Measurements from ENCODE around the gene ZFAND6. TPM values are rescaled to one million over a fixed set of nuclear protein-coding genes. Genes with fewer than 3 reads are reported as not detected.

The ZFAND6 gene
- total RNA-seq, 1 experiment from 2014 or later: 89.7 TPM

DNA sequence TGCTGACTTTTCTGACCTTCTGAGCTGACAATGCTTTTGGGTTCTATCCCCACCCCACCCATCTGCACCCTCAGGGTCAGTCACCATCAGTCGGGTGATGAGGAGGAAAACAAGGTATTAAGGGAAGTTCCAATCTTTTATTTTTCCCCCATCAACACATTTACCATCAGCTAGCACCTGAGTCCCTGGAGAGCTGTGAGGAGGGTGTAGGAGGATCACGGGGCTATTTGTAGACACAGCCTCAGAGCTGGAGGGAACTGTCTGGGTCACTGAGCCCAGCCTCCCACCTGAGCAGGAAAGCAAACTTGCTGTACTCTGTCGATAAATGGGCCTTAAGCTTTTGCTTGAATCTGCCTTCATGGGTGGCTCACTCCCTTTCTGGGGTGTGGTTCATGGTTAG is 24.8 kb upstream of the ZFAND6 start:
- H3K79me1 ChIP-seq (ENCODE audit: insufficient read depth, low read depth, low read length, poor library complexity, severe bottlenecking): no peaks in the 10 kb centered on the region
- no peak overlapping the region for H2AK5ac ChIP-seq (ENCODE audit: insufficient read length, low read length)
- no peak overlapping the region for H3T11ph ChIP-seq (ENCODE audit: low read length)
- no peak overlapping the region for H3K14ac ChIP-seq (ENCODE audit: insufficient read depth, low read length)
- no peaks in the 10 kb centered on the region for H3K9me3 Mint-ChIP-seq
- H2BK20ac ChIP-seq (ENCODE audit: low read depth, low read length, poor library complexity, severe bottlenecking): no peak overlapping the region
- no peaks in the 10 kb centered on the region for H3K23me2 ChIP-seq (ENCODE audit: insufficient read length, low read depth, low read length, poor library complexity, severe bottlenecking)
- H3K4me2 ChIP-seq (ENCODE audit: insufficient read depth, insufficient read length, low read length): no peak overlapping the region
- no peak for DNase-seq
- H3K4me3 Mint-ChIP-seq: no peak overlapping the region
- no peak overlapping the region for H2BK5ac ChIP-seq (ENCODE audit: insufficient read length, low read length)
- H3K9me3 ChIP-seq (ENCODE audit: control insufficient read depth, low read depth, low read length): no peaks in the 10 kb centered on the region
- H3K4ac ChIP-seq (ENCODE audit: low read depth, low read length): no peak overlapping the region
- no peak overlapping the region for H2BK15ac ChIP-seq (ENCODE audit: low read depth, low read length)
- TF ChIP-seq, protein P1, sequence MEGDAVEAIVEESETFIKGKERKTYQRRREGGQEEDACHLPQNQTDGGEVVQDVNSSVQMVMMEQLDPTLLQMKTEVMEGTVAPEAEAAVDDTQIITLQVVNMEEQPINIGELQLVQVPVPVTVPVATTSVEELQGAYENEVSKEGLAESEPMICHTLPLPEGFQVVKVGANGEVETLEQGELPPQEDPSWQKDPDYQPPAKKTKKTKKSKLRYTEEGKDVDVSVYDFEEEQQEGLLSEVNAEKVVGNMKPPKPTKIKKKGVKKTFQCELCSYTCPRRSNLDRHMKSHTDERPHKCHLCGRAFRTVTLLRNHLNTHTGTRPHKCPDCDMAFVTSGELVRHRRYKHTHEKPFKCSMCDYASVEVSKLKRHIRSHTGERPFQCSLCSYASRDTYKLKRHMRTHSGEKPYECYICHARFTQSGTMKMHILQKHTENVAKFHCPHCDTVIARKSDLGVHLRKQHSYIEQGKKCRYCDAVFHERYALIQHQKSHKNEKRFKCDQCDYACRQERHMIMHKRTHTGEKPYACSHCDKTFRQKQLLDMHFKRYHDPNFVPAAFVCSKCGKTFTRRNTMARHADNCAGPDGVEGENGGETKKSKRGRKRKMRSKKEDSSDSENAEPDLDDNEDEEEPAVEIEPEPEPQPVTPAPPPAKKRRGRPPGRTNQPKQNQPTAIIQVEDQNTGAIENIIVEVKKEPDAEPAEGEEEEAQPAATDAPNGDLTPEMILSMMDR (conservative IDR thresholded peaks at IDR 0.05): no peak
- H3K4me1 ChIP-seq (ENCODE audit: insufficient read depth, low read length): peaks cover 5% of the 10 kb centered on the region; the same call in 1 of the 2 replicates
- H3K18ac ChIP-seq (ENCODE audit: insufficient read length, low read depth, low read length): no peak overlapping the region
- H3K79me2 ChIP-seq (ENCODE audit: insufficient read depth, low read length): 0 out of 2 replicates have a peak, but pooled peaks cover 1% of the 10 kb centered on the region
- H3K27ac ChIP-seq (ENCODE audit: insufficient read length, low read depth, low read length): no peak overlapping the region
- no peaks in the 10 kb centered on the region for H3K27me3 ChIP-seq (ENCODE audit: insufficient read depth, low read length)
- no peak overlapping the region for H3K56ac ChIP-seq (ENCODE audit: insufficient read length, low read depth, low read length)
- no peak overlapping the region for H2BK12ac ChIP-seq (ENCODE audit: insufficient read length, low read depth, low read length)
- no peaks in the 10 kb centered on the region for H4K20me1 ChIP-seq (ENCODE audit: control insufficient read depth, insufficient read depth, insufficient read length)
- peaks cover 0 to 4% (median 0%) of the 10 kb centered on the region in 3 experiments; a peak in 1 of 7 replicates for H3K36me3 Mint-ChIP-seq (ENCODE audit: insufficient read depth in 1 of 3, low read depth in 3 of 3)
- no peaks in the 10 kb centered on the region for H3K27me3 Mint-ChIP-seq (ENCODE audit: low read depth)
- H2AFZ ChIP-seq (ENCODE audit: low read length): no peak overlapping the region
- no peak overlapping the region for H4K8ac ChIP-seq (replicated peaks; ENCODE audit: insufficient read length, low read depth, low read length)
- no peak overlapping the region for H3K9ac ChIP-seq (ENCODE audit: extremely low read depth, insufficient read length, low read length)
- H3K23ac ChIP-seq (ENCODE audit: insufficient read length, low read depth, low read length): no peak overlapping the region
- no peak overlapping the region for H2BK120ac ChIP-seq (ENCODE audit: low read depth, low read length, poor library complexity, severe bottlenecking)
- no peak overlapping the region for H4K91ac ChIP-seq (ENCODE audit: insufficient read length, low read depth, low read length)
- peak overlapping the region in 2 of 3 experiments; percentile 42 to 98; a peak in 3 of 7 replicates for H3K27ac Mint-ChIP-seq
- H4K5ac ChIP-seq (ENCODE audit: insufficient read length, low read depth, low read length): no peak overlapping the region
- H3K4me1 Mint-ChIP-seq: peaks cover 39 to 40% of the 10 kb centered on the region in 2 experiments
- no CpG with 5 or more reads among the region's 3 CpGs for WGBS (ENCODE audit: extremely low coverage, insufficient read length, low lambda C conversion rate)

Measured in H9 (cell line).